GM21576 (cell line): ENCODE results near the gene OSBPL7.

Experiments used
- ATAC-seq: cut with Tn5 transposase; IDR thresholded peaks from one replicate; pipeline ENCODE4 v1.9.1; 2021; ENCODE audit warnings: mild to moderate bottlenecking, moderate library complexity; ENCODE audit not compliant: unreplicated experiment

Gene OSBPL7

GRCh38 chr17:47830396-47831002 lies 8.9 kb upstream of the OSBPL7 start:
- no peak for ATAC-seq

GRCh38 chr17:47829870-47830269 lies 8.3 kb upstream of the OSBPL7 start:
- ATAC-seq: no peak

- no peak for ATAC-seq
These were observed 1.9 kb upstream of the OSBPL7 start for GRCh38 chr17:47823519-47823918.

GRCh38 chr17:47822785-47823184 lies 1.2 kb upstream of the OSBPL7 start:
- no peak for ATAC-seq

GRCh38 chr17:47821031-47821423 lies 567 bp downstream of the OSBPL7 start:
- no peak for ATAC-seq

GRCh38 chr17:47820033-47820789 lies 1.4 kb downstream of the OSBPL7 start:
- no peak for ATAC-seq

- no peak for ATAC-seq
These were observed 2.1 kb downstream of the OSBPL7 start for GRCh38 chr17:47819475-47819874.

- no peak for ATAC-seq
These were observed 3.4 kb downstream of the OSBPL7 start for GRCh38 chr17:47818002-47818695.

GRCh38 chr17:47816947-47817346 lies 4.6 kb downstream of the OSBPL7 start:
- ATAC-seq: no peak

GRCh38 chr17:47816111-47816735 lies 5.4 kb downstream of the OSBPL7 start:
- ATAC-seq: no peak

GRCh38 chr17:47815106-47815918 lies 6.3 kb downstream of the OSBPL7 start:
- no peak for ATAC-seq

GRCh38 chr17:47813512-47814031 lies 8.0 kb downstream of the OSBPL7 start:
- ATAC-seq: no peak

GRCh38 chr17:47813077-47813476 lies 8.5 kb downstream of the OSBPL7 start:
- no peak for ATAC-seq

GRCh38 chr17:47812146-47812920 lies 9.3 kb downstream of the OSBPL7 start:
- no peak for ATAC-seq

GRCh38 chr17:47811709-47812108 lies 9.9 kb downstream of the OSBPL7 start:
- ATAC-seq: no peak

GRCh38 chr17:47810901-47811635 lies 10.5 kb downstream of the OSBPL7 start:
- no peak for ATAC-seq

GRCh38 chr17:47810200-47810821 lies 11.3 kb downstream of the OSBPL7 start:
- ATAC-seq: no peak

GRCh38 chr17:47808830-47809480 lies 12.6 kb downstream of the OSBPL7 start:
- ATAC-seq: no peak
